PC-9 (cell line): Measurements from ENCODE around the gene NFKBIZ.
A peak's percentile ranks its signal among the peaks of the same experiment; 100 is the strongest.

Experiments
- EZH2 ChIP-seq: fragments of 200-600 bp; sonication (generic); IDR thresholded peaks from 2 replicates; pipeline ENCODE4 v1.8.0; 2017; ENCODE audit warnings: antibody characterized with exemption, low read depth
- TF ChIP-seq, protein P1 (sequence below): fragments of 200-600 bp; sonication (generic); conservative IDR thresholded peaks from 2 replicates; pipeline ENCODE4 v1.6.1; 2017; ENCODE audit warnings: mixed run types, antibody characterized with exemption, mild to moderate bottlenecking, moderate library complexity

- TF ChIP-seq, protein P1, sequence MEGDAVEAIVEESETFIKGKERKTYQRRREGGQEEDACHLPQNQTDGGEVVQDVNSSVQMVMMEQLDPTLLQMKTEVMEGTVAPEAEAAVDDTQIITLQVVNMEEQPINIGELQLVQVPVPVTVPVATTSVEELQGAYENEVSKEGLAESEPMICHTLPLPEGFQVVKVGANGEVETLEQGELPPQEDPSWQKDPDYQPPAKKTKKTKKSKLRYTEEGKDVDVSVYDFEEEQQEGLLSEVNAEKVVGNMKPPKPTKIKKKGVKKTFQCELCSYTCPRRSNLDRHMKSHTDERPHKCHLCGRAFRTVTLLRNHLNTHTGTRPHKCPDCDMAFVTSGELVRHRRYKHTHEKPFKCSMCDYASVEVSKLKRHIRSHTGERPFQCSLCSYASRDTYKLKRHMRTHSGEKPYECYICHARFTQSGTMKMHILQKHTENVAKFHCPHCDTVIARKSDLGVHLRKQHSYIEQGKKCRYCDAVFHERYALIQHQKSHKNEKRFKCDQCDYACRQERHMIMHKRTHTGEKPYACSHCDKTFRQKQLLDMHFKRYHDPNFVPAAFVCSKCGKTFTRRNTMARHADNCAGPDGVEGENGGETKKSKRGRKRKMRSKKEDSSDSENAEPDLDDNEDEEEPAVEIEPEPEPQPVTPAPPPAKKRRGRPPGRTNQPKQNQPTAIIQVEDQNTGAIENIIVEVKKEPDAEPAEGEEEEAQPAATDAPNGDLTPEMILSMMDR, result peak; percentile 38; the same call in 1 of the 2 replicates
- TF ChIP-seq EZH2, result no peak
Observed at GRCh38 chr3:101849714-101850245, 466 bp downstream of the NFKBIZ start.
